Measurements from ENCODE around the gene NTRK2.
A peak's percentile ranks its signal among the peaks of the same experiment; 100 is the strongest.

The NTRK2 gene

DNA sequence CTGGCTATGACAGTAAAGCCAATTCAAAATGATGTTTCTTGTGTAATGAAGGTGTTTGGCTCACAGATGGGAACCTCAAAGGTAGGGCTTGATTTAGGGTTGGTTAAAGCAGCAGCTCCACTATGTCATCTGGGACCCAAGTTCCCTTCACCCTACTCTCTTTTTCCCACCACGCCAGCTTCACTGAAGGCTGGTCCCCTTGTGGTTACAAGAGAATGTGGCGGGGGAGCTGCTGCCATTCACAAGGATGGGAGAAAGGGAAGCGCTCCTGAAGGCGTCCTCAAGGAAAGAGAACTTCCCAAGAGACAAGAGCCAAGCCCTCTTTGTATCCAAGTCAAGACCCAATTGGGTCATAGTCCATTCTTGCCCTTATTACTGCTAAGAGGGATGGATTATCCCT is 72.7 kb downstream of the NTRK2 start:
- DNase-seq, result no peak

DNA sequence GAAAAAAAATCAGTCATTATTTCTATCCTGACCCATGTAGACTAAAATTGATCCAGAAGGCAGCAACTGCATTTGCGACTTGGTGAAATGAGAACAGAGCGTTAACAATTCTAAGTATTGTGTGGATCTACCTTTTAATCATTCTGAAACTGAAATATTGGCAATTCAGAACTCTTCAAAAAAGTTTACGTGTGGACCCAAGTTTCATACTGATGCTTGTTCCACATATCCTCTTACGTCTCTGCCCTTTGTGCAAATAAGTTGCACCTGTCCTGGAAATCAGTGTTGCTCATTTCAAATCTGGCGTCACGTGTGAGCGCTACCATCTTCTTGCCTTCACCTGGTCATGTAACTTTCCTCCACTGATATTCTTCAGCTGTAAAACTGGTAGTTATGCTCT is 74.7 kb downstream of the NTRK2 start:
- no peak for DNase-seq

DNA sequence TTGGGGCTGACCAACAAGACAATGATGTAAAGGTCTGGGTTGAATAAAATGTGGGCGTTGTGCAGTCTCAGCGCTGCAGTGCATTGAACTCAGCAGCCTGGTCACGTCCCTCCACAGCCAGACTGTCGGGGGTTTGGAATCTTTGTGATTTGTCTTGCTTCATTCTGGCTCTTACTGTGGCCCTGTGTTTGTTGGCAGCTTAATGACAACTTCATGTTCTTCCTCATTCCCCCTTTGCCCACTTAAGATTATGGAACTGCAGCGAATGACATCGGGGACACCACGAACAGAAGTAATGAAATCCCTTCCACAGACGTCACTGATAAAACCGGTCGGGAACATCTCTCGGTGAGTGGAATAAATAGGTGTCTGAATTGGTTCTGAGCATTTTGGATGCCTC is 75.2 kb downstream of the NTRK2 start:
- no peak for DNase-seq

DNA sequence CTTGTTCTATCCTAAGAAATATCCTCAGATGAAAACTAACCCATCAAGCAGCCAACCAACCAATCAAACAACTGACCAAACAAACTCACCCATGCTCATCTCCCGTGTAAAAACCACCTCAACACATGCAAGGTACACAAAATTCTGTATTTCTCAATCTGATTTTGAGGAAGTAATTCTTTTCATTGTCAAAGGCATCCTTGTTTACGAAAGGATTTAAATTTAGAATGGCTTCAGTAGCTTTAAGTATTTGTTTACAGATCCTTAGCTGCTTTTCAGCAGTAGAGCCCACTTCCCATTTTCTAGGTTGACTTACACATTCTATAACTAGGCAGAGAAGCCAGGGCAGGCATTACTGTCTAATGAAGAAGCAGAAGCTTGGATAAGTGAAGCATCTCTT is 78.6 kb downstream of the NTRK2 start:
- DNase-seq, result no peak

DNA sequence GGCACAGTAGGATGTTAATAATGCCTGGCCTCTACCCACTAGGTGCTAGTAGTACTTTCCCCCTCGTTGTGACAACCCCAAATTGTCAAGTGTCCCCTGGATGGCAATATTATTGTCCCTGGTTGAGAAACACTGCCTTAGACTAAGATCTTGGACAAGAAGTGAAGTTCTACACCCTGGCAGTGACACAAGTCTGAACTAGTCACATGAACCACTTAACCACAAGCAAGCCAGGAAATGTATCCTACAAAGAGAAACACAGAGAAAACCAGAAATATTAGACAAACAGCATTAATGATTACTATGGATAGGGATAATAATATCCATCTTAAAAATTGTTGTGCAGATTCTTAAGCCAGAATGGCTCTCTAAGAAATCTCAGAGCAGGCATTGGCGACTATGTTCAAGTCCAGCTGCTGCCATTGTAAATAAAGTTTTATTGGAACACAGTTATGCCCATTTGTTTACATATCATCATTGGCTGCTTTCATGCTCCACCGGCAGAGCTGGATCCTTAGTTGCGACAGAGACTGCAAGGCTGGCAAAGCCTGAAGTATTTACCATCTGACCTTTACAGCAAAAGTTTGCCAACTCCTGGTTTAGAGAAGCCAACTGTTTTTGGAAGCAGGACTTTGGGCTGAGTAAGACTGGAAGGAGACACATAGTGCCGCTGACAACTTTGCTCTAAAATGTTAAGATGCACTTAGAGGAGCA is 80.8 kb downstream of the NTRK2 start:
- no peak for DNase-seq

DNA sequence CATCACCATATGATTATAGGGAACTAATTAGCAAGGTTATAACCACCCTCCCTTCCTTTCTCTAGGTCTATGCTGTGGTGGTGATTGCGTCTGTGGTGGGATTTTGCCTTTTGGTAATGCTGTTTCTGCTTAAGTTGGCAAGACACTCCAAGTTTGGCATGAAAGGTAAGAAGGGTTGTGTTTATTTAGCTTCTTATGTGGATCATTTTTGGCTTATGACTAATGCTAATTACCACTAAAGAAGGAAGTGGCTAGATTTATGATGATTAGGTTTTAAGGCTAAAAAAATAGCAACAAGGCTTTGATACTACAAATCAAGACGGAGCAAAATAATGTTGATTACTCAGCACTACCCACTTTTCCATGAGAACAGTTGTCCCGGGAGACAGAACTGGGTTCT is 82.4 kb downstream of the NTRK2 start:
- no peak for DNase-seq

DNA sequence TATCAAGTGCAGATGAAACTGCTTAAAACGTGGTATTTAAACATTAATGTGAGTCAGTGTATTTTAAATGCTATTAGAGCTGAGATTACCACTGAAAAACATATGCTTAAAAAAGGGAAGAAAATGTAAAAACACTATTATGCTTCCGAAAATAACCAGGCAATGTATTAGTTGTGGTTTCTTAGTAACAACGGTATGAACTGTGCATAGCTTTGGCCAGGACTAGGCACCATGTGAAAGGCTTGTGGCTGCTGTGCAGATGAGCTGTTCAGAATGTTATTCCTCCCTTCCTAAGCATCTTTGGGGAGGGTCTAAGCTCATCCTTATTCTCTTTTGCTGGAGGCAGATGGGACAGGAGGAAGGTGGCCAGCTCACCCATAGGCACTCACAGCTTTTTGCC is 84.9 kb downstream of the NTRK2 start:
- DNase-seq, result no peak

DNA sequence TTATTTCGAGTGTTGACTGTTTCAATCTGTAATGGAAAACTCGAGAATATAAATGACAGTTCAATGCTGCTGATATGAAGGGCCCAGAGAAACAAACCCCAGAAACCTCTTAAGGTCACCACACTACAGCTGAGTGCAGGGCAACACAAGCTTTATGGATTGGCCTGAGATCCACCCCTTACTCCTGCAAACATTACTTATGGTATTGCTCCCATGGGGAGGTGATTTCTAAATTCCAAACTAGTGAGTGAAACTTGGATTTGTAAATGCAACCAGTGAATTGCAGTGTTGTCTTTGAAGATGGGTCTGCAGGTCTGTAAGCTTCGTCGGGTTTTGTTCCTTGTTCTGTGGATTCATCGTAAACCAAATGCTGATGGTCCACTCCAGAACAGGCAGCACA is 85.4 kb downstream of the NTRK2 start:
- no peak for DNase-seq

DNA sequence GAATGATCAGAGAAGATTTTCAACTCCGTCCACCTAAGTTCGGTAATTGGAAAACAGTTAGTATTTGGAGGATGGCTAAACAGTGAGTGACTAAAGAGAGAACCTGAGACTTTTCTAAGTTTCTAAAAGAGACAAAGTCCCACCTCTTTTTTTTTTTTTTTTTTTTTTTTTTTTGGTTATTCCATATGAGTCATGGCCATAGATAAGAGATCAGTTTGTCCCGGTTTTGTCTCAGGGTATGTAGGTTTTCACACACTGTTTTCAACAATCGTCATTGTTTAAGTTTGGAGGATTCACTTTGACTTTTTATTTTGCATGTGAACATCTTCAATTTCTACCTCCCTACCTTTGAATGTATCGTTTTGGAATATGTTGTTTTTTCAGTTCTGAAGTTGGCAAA is 85.9 kb downstream of the NTRK2 start:
- no peak for DNase-seq

DNA sequence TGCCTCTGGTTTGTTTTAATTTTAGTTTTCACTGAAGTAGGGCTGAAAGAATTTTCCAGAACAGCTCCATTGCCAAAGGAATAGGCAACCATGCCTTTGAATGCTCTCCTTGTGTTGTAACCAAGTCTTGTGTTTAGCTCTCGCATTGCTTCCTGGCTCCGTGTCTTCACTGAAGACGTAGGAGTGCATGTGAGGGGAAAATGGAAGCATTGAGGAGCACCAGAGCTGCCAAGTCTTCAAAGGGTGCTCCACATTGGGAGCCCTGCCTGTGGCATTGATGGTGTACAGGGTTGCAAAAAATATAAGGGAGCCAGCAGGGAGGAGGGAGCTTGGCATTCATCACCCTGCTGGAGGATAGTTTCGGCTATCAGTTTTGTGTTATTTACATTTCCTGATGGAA is 86.6 kb downstream of the NTRK2 start:
- DNase-seq, result peak; percentile 53

DNA sequence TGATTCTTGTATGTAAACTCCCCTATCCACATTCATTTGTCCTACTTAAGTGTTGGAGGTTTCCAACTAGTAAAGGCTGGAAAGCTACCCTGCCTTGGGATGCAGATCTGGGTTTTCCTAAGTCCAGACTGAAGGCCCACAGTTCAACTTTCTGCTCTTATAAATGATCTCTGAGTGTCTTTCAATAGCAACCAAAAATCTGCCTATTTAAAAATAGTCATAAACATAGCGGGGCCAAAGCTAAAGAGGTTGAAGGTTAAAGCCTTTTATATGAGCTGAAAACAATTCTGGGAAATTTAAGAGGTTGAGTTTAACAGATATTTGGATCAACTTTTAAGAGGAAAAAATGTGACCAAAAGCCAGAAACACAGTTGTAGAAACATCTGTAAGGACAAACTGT is 87.2 kb downstream of the NTRK2 start:
- peak; percentile 47 for DNase-seq

DNA sequence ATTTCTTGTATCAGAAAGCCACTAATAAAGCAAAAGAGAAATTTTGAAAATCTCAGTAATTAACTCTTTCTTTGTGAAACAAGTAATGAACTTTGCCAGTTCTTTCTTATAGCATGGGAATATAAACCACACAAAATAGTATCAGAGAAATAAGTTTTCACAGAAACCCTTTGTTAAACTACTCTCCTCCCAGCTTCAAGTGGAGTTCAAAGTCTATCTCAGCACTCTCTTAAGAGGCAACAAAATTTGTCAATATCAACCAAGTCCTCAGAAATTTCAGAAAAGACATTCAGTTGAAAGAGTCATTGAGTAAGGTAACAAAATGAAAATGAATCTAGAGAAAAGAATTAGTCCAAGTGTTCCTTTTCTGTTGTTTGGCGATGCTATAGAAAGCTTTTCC is 89.3 kb downstream of the NTRK2 start:
- DNase-seq, result no peak

DNA sequence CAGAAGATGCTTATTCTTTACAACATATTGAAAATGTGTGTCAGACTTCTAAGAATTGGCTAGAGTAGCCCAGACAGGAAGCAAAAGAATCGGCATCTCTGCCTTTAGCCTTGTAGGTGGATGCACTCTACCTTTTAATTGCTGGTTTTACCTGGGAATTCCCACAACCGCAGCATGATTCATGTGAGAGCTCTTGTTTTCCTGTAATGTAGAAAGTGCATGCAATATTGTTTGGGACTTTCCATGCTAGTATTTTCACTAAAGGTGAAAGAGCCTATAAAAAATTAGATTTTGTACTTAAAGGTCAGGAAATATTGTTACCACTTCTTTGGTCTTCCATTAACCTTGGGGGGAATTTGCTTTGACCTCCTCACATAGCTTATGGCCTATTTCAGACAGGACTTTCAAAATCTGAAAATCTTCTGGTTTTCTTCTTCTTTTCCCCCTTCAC is 89.8 kb downstream of the NTRK2 start:
- no peak for DNase-seq

DNA sequence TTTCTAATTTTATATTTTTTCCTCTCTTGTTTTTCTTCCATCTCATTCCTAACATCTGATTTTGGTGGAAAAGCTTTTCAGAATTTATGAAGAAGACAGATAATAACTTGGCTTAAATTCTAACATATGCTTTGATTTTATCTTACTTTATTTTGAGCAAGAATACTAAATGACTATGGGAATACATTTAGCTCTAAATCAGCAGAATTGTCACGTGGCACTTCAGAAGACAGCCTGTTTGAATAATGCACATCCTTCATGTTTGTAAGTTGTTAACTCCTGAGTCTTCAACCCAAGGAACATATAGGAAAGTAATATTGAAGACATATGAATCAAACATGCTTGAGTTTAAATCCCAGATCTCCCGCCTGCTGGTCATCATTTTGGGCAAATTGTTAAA is 90.3 kb downstream of the NTRK2 start:
- DNase-seq, result no peak

DNA sequence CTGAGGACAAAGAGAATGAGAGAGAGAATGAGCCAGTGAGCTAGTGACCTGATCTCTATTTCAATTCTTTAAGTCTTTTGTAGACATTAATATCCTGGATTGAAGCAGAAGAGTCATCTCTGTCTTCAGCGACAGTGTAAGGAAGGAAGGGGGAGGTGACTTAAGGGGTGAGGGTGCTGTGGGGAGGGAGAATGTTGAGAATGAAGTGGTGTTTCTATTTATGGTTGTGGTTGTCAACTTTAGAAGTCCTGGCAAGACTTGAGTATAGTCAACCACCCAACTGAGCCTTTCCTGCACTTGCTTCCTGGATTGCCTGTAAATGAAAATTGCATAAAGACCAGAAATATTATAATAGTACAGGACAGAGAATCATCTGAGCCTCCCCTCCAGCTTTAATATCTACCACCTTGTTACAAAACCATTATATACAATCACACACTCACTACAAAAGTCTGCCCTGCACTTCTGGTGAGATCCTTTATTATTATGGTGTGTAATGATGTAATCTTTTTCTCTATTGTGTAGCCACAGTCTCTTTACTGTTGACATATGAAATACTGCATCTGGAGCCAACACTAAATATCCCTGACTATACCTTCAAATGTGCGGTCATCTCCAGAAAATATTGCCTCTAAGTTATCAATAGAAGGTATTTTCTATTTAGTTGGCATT is 91.7 kb downstream of the NTRK2 start:
- DNase-seq, result no peak

DNA sequence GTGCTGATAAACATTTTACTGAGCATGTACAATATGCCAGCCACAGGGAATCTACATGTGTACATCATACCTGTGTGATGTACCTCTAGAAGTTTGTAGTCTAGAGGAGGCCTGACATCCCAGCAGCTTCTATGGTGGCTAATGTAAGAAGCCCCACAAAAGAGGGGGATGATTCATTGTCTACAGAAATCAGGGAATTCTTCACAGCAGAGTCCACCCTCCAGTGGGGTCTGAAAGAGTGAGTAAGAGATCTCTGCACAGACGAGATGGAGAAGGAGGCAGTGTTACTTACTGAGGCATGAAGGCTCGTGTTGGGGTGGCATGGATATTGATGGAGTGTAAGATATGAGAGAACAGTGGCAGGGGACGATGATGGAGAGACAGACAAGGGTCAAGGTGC is 103.0 kb downstream of the NTRK2 start:
- no peak for DNase-seq

DNA sequence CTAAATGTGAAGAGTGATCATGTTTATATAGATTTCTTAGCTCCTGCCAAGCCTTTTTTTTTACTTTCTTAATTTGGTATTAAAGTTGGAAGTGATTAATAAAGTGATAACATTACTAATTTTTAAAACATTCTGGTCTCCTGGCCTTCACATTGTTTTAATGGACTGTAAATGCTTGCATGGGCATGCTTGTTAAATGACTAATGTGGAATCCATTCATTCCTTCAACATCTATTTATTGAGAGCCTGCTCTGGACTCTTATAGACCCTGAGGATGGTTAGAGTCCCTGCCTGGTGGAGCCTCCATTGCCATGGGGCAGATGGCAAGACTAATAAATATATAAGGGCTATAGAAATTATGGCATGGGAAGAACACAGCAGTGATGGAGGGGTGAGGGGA is 103.5 kb downstream of the NTRK2 start:
- DNase-seq, result no peak

DNA sequence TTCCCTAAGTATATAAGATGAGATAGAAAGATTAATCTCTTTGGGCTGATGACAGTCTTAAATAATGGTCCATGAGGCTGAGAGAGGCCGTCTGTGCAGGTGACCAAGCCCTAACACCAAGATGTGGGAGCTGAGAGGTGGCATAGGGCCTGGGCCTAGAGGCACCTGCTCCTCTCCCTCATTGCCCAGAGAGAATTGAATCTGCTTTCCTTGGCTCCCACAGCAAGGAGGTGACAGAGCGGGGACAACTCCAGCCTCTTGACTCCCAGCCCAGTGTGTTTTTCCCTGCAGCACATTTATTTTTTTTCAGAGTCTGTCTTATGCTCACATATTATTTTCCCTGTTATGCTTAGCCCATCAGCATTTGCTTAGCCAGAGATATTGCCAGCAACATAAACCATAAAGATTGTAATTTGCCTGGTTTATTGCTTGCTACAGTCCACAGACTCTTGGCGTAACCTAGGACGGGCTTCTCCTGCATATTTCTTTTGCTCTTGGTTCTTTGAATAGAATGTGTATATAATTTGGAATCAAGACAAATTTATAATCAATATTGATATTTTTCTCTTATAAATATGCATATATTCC is 105.6 kb downstream of the NTRK2 start:
- DNase-seq, result no peak

DNA sequence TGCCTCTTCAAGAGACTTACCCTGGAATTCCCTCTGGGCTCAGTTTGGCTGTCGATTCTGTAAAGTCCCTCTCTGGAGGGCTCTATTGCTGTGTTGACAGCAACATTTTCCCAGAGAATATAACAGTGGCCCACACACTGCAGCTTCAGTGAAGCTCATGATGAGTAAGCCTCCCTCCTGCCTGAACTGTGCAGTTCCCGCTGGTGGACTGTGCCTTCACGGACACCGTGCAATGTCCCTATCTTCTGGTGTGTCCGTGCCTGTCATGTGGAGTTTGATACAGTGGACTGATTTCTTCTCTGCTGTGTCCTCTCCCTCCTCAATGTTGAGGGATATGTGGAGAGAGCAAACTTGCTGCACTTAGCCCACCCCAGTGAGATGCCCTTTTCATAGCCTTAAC is 109.0 kb downstream of the NTRK2 start:
- no peak for DNase-seq

DNA sequence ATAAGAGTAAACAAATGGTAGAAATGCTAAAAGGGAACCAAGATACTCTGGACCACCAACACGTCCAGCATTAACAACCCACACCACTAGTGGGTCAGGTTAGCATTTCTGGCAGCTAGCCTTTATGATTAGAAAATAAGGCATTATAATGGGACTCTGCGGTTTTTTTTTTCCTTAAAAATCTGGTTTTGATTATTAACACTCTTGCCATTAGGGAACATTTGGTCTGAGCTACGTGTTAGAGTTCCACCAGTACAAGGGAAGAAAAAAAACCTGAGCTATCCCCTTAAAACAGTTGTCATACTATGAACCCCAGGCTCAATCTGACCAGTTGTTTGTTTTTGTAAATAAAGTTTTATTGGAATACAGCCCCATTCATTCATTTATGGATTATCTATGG is 110.4 kb downstream of the NTRK2 start:
- no peak for DNase-seq

DNA sequence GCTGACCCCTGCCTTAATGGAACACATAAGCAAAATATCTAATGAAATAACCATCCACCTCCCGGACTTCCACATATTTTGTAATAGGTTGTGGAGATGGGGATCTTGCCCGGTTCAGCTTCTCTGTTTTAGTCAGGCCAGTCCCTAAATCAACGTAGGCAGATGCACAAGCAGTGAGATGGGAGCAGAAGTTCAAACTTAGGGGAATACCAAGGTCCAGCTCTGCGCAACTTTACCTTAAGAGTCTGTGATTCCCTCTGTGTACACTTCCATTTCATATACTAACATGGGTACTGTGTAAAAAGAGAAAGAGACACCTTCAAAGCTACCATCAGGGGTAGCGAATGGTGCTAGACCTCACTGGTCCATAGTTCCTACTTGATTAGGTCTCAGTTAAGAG is 110.9 kb downstream of the NTRK2 start:
- DNase-seq, result no peak

DNA sequence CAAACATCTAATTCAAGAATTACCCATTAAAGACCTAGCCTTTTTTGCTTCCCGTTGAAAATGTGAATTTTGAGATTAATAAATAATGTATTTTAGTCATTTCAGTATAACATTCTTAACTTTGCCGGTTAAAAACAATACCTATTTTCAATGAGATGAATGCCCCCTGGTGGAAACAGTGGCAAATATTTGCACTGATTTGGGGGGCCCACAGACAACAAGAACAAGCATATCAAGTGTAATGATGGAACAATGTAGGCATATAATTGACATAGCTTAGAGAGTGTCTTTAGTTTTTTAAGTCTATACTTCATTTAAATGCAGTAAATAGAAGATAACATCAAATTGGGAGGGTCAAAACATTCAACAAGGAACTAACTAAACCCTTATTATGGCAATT is 111.9 kb downstream of the NTRK2 start:
- DNase-seq, result no peak

DNA sequence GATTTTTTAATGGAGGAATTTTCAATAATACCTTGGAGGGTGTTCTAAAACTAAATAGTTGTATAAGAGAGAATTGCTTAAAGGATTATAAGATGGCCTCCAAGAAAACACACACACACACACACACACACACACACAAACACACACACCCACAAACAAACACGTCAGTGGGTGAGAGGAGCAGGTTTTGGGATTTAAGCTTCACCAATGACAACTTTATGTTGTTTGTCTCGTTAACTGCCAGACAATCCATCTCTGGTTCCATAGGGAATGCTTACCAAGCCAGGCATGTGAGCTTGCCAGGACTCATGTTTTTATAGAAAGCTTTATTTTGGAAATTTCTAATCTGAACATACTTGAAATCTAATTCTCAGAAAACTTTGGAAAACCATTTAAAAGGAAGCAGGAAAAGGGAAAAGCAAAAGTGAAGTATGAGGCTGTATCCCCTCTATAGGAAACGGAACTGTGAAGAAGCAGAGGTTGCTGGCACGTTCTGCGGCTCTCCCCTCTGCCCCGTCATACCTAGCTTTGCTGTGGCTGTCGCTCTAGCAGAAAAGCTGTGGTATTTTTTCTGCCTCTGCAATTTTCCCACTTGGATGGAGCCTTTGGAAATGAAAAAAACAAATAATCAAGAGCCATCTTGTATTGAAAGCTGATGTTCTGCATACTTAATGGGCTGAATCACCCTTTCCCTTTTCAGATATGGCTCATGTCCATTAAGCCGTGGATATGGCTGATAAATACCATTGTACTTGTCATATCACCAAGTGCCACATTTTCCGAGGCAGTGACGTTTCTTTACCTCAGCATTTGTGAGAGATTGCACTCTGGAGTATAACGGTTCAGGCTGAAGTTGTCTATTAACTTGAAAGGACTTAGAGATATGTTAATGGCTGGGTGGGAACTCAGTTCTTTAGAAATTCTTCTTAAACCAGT is 112.7 kb downstream of the NTRK2 start:
- no peak for DNase-seq
